H1 (cell line): ENCODE data around the gene TPP1. TPM values are rescaled to one million over a fixed set of nuclear protein-coding genes. Genes with fewer than 3 reads are reported as not detected.

ENCODE experiments used
- CTCF ChIA-PET: fragments of 300-600 bp; sonication (Branson Sonifier 250); formaldehyde crosslinking; loops from one replicate; lab custom pipeline; 2021; ENCODE audit not compliant: partially characterized antibody; lab: Charles Lee
- POLR2A ChIA-PET: fragments of 300-600 bp; sonication (Branson Sonifier 250); formaldehyde crosslinking; loops from one replicate; lab custom pipeline; 2021; ENCODE audit warnings: inconsistent platforms; ENCODE audit not compliant: partially characterized antibody; lab: Charles Lee
- DNase-seq, 2 experiments: peaks; one replicate each; pipeline versions ENCODE4 v3.0.0 to v3.0.0-alpha.2; 2010 to 2022; ENCODE audit warnings: low spot score in 2 of 2, low read depth in 1 of 2, mixed read lengths in 1 of 2
- FAIRE-seq: peaks from 2 replicates; lab custom pipeline; 2011; peaks lifted over from hg19 to GRCh38; lab: Jason Lieb, UNC
- H2AFZ ChIP-seq: 2 replicates; pipeline ENCODE4 v1.8.1; 2012; ENCODE audit warnings: low read length, inconsistent platforms
- H2AK5ac ChIP-seq: 2 replicates; pipeline ENCODE4 v1.6.1; 2013; ENCODE audit warnings: low read depth, low read length
- H2BK120ac ChIP-seq: replicated peaks from 2 replicates; pipeline ENCODE3; 2013; ENCODE audit warnings: low read depth, low read length, inconsistent platforms
- H2BK12ac ChIP-seq: 2 replicates; pipeline ENCODE4 v1.6.1; 2013; ENCODE audit warnings: low read depth, low read length
- H2BK15ac ChIP-seq: 2 replicates; pipeline ENCODE4 v1.6.1; 2013; ENCODE audit warnings: low read length
- H2BK20ac ChIP-seq: 2 replicates; pipeline ENCODE4 v1.6.1; 2013; ENCODE audit warnings: low read length
- H2BK5ac ChIP-seq: 2 replicates; pipeline ENCODE4 v1.6.1; 2013; ENCODE audit warnings: low read depth, low read length
- H3K14ac ChIP-seq: 2 replicates; pipeline ENCODE4 v1.6.1; 2013; ENCODE audit warnings: inconsistent platforms; ENCODE audit not compliant: insufficient read length
- H3K18ac ChIP-seq: 2 replicates; pipeline ENCODE4 v1.6.1; 2013; ENCODE audit warnings: low read length; ENCODE audit errors: extremely low read depth
- H3K23ac ChIP-seq: 2 replicates; pipeline ENCODE4 v1.6.1; 2013; ENCODE audit warnings: inconsistent platforms; ENCODE audit not compliant: insufficient read length
- H3K23me2 ChIP-seq: 2 replicates; pipeline ENCODE4 v1.6.1; 2013; ENCODE audit warnings: low read depth, low read length
- H3K27ac ChIP-seq: 2 replicates; pipeline ENCODE4 v1.6.1; 2011; ENCODE audit warnings: low read depth, low read length, inconsistent platforms
- H3K27me3 ChIP-seq, 4 experiments: replicated peaks in 1 of 4; 1 replicate in 1 of 4; 2 replicates in 3 of 4; pipeline versions ENCODE4 v1.6.1 to v1.8.1; 2011 to 2013; ENCODE audit warnings: low read length in 3 of 4, mild to moderate bottlenecking in 3 of 4, inconsistent platforms in 2 of 4, mixed read lengths in 2 of 4, moderate library complexity in 1 of 4; ENCODE audit not compliant: control insufficient read depth in 3 of 4, insufficient read depth in 3 of 4; ENCODE audit errors: extremely low read depth in 1 of 4
- H3K36me3 ChIP-seq, 4 experiments: 2 replicates each; pipeline versions ENCODE4 v1.6.1 to v1.8.1; 2011 to 2013; ENCODE audit warnings: mild to moderate bottlenecking in 4 of 4, low read length in 3 of 4, moderate library complexity in 2 of 4, control low read depth in 1 of 4, inconsistent platforms in 1 of 4; ENCODE audit not compliant: insufficient read depth in 4 of 4, control insufficient read depth in 2 of 4
- H3K4ac ChIP-seq: replicated peaks from 2 replicates; pipeline ENCODE3; 2013; ENCODE audit warnings: low read length, low read depth, mixed read lengths, inconsistent platforms; ENCODE audit not compliant: insufficient read length
- H3K4me1 ChIP-seq, 4 experiments: replicated peaks in 1 of 4; 1 replicate in 1 of 4; 2 replicates in 3 of 4; pipeline versions ENCODE4 v1.6.1 to v1.8.1; 2011 to 2013; ENCODE audit warnings: low read length in 3 of 4, inconsistent platforms in 2 of 4, mixed read lengths in 1 of 4; ENCODE audit not compliant: insufficient read depth in 4 of 4, control insufficient read depth in 3 of 4
- H3K4me2 ChIP-seq, 2 experiments: 2 replicates each; pipeline versions ENCODE4 v1.6.1 to v1.8.1; 2011 to 2013; ENCODE audit warnings: low read depth in 2 of 2, low read length in 2 of 2, control low read depth in 1 of 2, inconsistent platforms in 1 of 2, mild to moderate bottlenecking in 1 of 2; ENCODE audit not compliant: insufficient read depth in 1 of 2
- H3K4me3 ChIP-seq, 4 experiments: fragments of 200-600, 300-600 bp in 1 of 4; sonication (generic), shearing (Covaris generic), sonication (Bioruptor Twin) in 1 of 4; 2 replicates each; pipeline versions ENCODE4 v1.5.1 to v1.8.1; 2011 to 2016; ENCODE audit warnings: low read length in 4 of 4, low read depth in 3 of 4, control low read depth in 2 of 4, inconsistent platforms in 2 of 4, mild to moderate bottlenecking in 2 of 4, mixed read lengths in 1 of 4, moderate library complexity in 1 of 4; ENCODE audit not compliant: insufficient read depth in 2 of 4; ENCODE audit errors: extremely low read depth in 1 of 4
- H3K56ac ChIP-seq: replicated peaks from 2 replicates; pipeline ENCODE3; 2013; ENCODE audit warnings: low read depth, mild to moderate bottlenecking, mixed read lengths, low read length, inconsistent platforms; ENCODE audit not compliant: insufficient read length
- H3K79me1 ChIP-seq: 2 replicates; pipeline ENCODE4 v1.6.1; 2013; ENCODE audit warnings: low read depth, low read length, control low read depth
- H3K79me2 ChIP-seq, 2 experiments: 2 replicates each; pipeline versions ENCODE4 v1.6.1 to v1.8.1; 2012 to 2013; ENCODE audit warnings: low read length in 2 of 2, mild to moderate bottlenecking in 2 of 2, inconsistent platforms in 1 of 2; ENCODE audit not compliant: insufficient read depth in 2 of 2, control insufficient read depth in 1 of 2
- H3K9ac ChIP-seq, 4 experiments: replicated peaks in 1 of 4; 1 replicate in 1 of 4; 2 replicates in 3 of 4; pipeline versions ENCODE4 v1.6.1 to v1.8.1; 2011 to 2013; ENCODE audit warnings: low read depth in 3 of 4, low read length in 3 of 4, control low read depth in 2 of 4, mild to moderate bottlenecking in 2 of 4, moderate library complexity in 2 of 4, inconsistent platforms in 1 of 4; ENCODE audit errors: extremely low read depth in 1 of 4
- H3K9me3 ChIP-seq, 2 experiments: 2 replicates each; pipeline versions ENCODE4 v1.6.1 to v1.8.1; 2012 to 2013; ENCODE audit warnings: mild to moderate bottlenecking in 2 of 2, moderate library complexity in 2 of 2, control low read depth in 1 of 2, inconsistent platforms in 1 of 2, low read depth in 1 of 2, low read length in 1 of 2, mixed read lengths in 1 of 2; ENCODE audit not compliant: insufficient read depth in 2 of 2
- H4K20me1 ChIP-seq, 2 experiments: replicated peaks in 1 of 2; 2 replicates each; pipeline versions ENCODE3 to v1.8.1; 2011 to 2013; ENCODE audit warnings: inconsistent platforms in 2 of 2, low read length in 2 of 2, mild to moderate bottlenecking in 1 of 2; ENCODE audit not compliant: insufficient read depth in 2 of 2, control insufficient read depth in 1 of 2
- H4K5ac ChIP-seq: 2 replicates; pipeline ENCODE4 v1.6.1; 2013; ENCODE audit warnings: low read length, low read depth, mixed read lengths, inconsistent platforms; ENCODE audit not compliant: insufficient read length
- H4K8ac ChIP-seq: 2 replicates; pipeline ENCODE4 v1.8.0; 2013; ENCODE audit warnings: mild to moderate bottlenecking, moderate library complexity, low read length, inconsistent platforms; ENCODE audit not compliant: insufficient read depth; ENCODE audit errors: extremely low read depth
- H4K91ac ChIP-seq: replicated peaks from 2 replicates; pipeline ENCODE3; 2013; ENCODE audit warnings: low read length, mixed read lengths, inconsistent platforms; ENCODE audit not compliant: insufficient read length
- ASH2L ChIP-seq: fragments of 200-600, 300-600 bp; sonication (generic); IDR thresholded peaks from one replicate; pipeline ENCODE4 v1.7.1; 2017; ENCODE audit warnings: low read length
- ATF2 ChIP-seq: IDR thresholded peaks from 2 replicates; pipeline ENCODE4 v1.6.1; 2012; ENCODE audit warnings: low read length, inconsistent platforms
- CHD1 ChIP-seq: IDR thresholded peaks from 2 replicates; pipeline ENCODE4 v1.6.1; 2012; ENCODE audit warnings: low read depth, low read length, improper control_type of control experiment
- CHD2 ChIP-seq: IDR thresholded peaks from 2 replicates; pipeline ENCODE4 v1.6.1; 2012; ENCODE audit warnings: low read length, improper control_type of control experiment
- HDAC2 ChIP-seq, 2 experiments: fragments of 300-600 bp in 1 of 2; sonication (generic) in 1 of 2; IDR thresholded peaks; 2 replicates each; pipeline ENCODE4 v1.6.1; 2011 to 2012; ENCODE audit warnings: low read depth in 2 of 2, low read length in 2 of 2, mild to moderate bottlenecking in 2 of 2, moderate library complexity in 2 of 2, borderline replicate concordance in 1 of 2, inconsistent platforms in 1 of 2
- NRF1 ChIP-seq: IDR thresholded peaks from 2 replicates; pipeline ENCODE4 v1.6.1; 2011; ENCODE audit warnings: mild to moderate bottlenecking, low read depth, low read length, improper control_type of control experiment
- PHF8 ChIP-seq: fragments of 200-600 bp; sonication (generic); conservative IDR thresholded peaks from 2 replicates; pipeline ENCODE4 v1.7.1; 2012; ENCODE audit warnings: low read depth, mild to moderate bottlenecking, inconsistent platforms, low read length, moderate library complexity
- RFX5 ChIP-seq: IDR thresholded peaks from 2 replicates; pipeline ENCODE4 v1.6.1; 2011; ENCODE audit warnings: low read depth, low read length, improper control_type of control experiment, borderline replicate concordance
- RNF2 ChIP-seq: fragments of 200-900, 300-1000 bp; sonication (generic); IDR thresholded peaks from 2 replicates; pipeline ENCODE4 v1.7.1; 2016; ENCODE audit warnings: borderline replicate concordance, low read depth, mild to moderate bottlenecking, antibody characterized with exemption, low read length; ENCODE audit not compliant: poor library complexity, severe bottlenecking; ENCODE audit errors: missing control alignments
- SIRT6 ChIP-seq: IDR thresholded peaks from one replicate; pipeline ENCODE4 v1.7.1; 2012; ENCODE audit warnings: low read length, inconsistent platforms
- TAF1 ChIP-seq: IDR thresholded peaks from 2 replicates; pipeline ENCODE4 v1.6.1; 2011; ENCODE audit warnings: mild to moderate bottlenecking, low read depth, low read length
- TEAD4 ChIP-seq: IDR thresholded peaks from 2 replicates; pipeline ENCODE4 v1.6.1; 2012; ENCODE audit warnings: low read depth, low read length, inconsistent platforms, mixed read lengths
- WGBS, 2 experiments: shearing (Covaris generic) in 1 of 2; methylation state at CpG; one replicate each; pipeline versions ENCODE4 v1.1.6 to v1.1.7; 2013 to 2015; ENCODE audit warnings: low lambda C conversion rate in 2 of 2, mixed read lengths in 2 of 2, inconsistent platforms in 1 of 2, low coverage in 1 of 2, missing lambda C conversion rate in 1 of 2; ENCODE audit not compliant: insufficient replicate concordance in 2 of 2, insufficient coverage in 1 of 2, insufficient read length in 1 of 2; ENCODE audit errors: extremely low coverage in 1 of 2, missing lambda C conversion rate in 1 of 2; 5-methylcytosine and 5-hydroxymethylcytosine counted together
- polyA plus RNA-seq, 7 experiments: library from polyadenylated mRNA; depleted of rRNA in 3 of 7; stranded (reverse) in 5 of 7; unstranded in 2 of 7; fragments of >200 nt in 5 of 7; fragments of 200-250 nt in 2 of 7; gene quantifications; 1 replicate in 5 of 7; 2 replicates in 1 of 7; 4 replicates in 1 of 7; pipeline versions ENCODE4 v1.2.1 to v1.2.3, GENCODE V29; 2011 to 2013; ENCODE audit warnings: missing spikeins in 2 of 7, mixed read lengths in 2 of 7
- total RNA-seq: library from RNA; stranded (reverse); fragmentation: NEBNext Ultra II Directional; extraction: Animal tissue kit (Norgen Biotek cat#: 25700); gene quantifications from 2 replicates; pipeline ENCODE4 v1.2.1, GENCODE V29; 2021

Gene TPP1
- total and polyA plus RNA-seq, 2 of the 8 experiments (the other 6 are each of a cell fraction or from before 2014, with no cell fraction given), result 36.1 to 77.5 TPM

- Histone ChIP-seq H3K23ac (no peak overlapping the region), H3K18ac (no peak overlapping the region), H3K27me3 (no peaks in the 10 kb centered on the region), H4K8ac (no peak overlapping the region), H3K79me2 (no peaks in the 10 kb centered on the region), H3K56ac (no peak overlapping the region), H3K4me1 (peaks cover 0 to 3% (median 2%) of the 10 kb centered on the region in 4 experiments; a peak in 5 of 7 replicates), H3K27ac (no peak overlapping the region), H4K5ac (no peak overlapping the region), H2BK120ac (no peak overlapping the region), H3K4me2 (no peak overlapping the region), H3K79me1 (no peaks in the 10 kb centered on the region), H3K23me2 (no peaks in the 10 kb centered on the region; the same call in 1 of the 2 replicates), H3K14ac (no peak overlapping the region), H3K4ac (no peak overlapping the region), H2BK15ac (no peak overlapping the region), H2BK12ac (no peak overlapping the region), H2AK5ac (no peak overlapping the region), H3K4me3 (no peak overlapping the region), H4K91ac (no peak overlapping the region), H4K20me1 (no peaks in the 10 kb centered on the region), H2AFZ (no peak overlapping the region), H2BK20ac (no peak overlapping the region), H2BK5ac (no peak overlapping the region), H3K9me3 (no peaks in the 10 kb centered on the region), H3K9ac (no peak overlapping the region), H3K36me3 (no peaks in the 10 kb centered on the region)
- ChIA-PET POLR2A (interaction anchor here (1.8 to 3.3 kb wide), 2 partner anchors 35 to 40 kb away, joined by 5 to 14 read pairs; partner anchors contain the start of gene TAF10), CTCF (interaction anchor here (0.9 to 6.6 kb wide), 9 partner anchors 6 to 193 kb away, joined by 3 to 63 read pairs (median 11); partner anchors contain the start of genes ILK and RRP8)
- FAIRE-seq, result no peak
- DNase-seq, result no peak
- 81% methylated on average over 2 of the region's 2 CpGs; no CpG with 5 or more reads in 1 of the 2 experiments for WGBS, 2 experiments
- TF ChIP-seq NRF1 (no peak), RNF2 (no peak), HDAC2 (IDR thresholded peaks at IDR 0.05; ENCODE audit: borderline replicate concordance in 1 of 2, low read depth in 2 of 2, low read length in 2 of 2) (no peak), PHF8 (no peak), RFX5 (no peak), ASH2L (no peak), SIRT6 (no peak), TAF1 (no peak), CHD2 (no peak), TEAD4 (no peak), CHD1 (no peak), ATF2 (no peak)
These were observed 47.0 kb downstream of the TPP1 start for GRCh38 chr11:6572215-6572614.
